Upper lobe of right lung (tissue), 1 donor: ENCODE results near the gene INPP5K. TPM values are rescaled to one million over a fixed set of nuclear protein-coding genes. Genes with fewer than 3 reads are reported as not detected.
"Not testable (repeated sequence)": the region's sequence is repeated elsewhere in the genome, so short reads cannot be mapped to it uniquely, and the experiment has no call there.

Source experiments
- ATAC-seq: fragments of 200-7000 bp; cut with Tn5 transposase; one replicate; pipeline ENCODE4 v1.9.1; 2020; ENCODE audit warnings: mild to moderate bottlenecking, moderate library complexity
- DNase-seq: peaks from one replicate; pipeline ENCODE4 v3.0.0-alpha.2; 2020
- H3K27ac ChIP-seq: fragments of 200-600 bp; one replicate; pipeline ENCODE4 v1.8.0; 2022
- H3K27me3 ChIP-seq: fragments of 200-600 bp; one replicate; pipeline ENCODE4 v1.8.0; 2022; ENCODE audit warnings: mild to moderate bottlenecking
- H3K36me3 ChIP-seq: fragments of 200-600 bp; one replicate; pipeline ENCODE4 v1.8.0; 2022
- H3K4me1 ChIP-seq: fragments of 200-600 bp; one replicate; pipeline ENCODE4 v1.8.0; 2022
- H3K4me3 ChIP-seq: fragments of 200-600 bp; one replicate; pipeline ENCODE4 v1.8.0; 2022; ENCODE audit warnings: mild to moderate bottlenecking
- H3K9me3 ChIP-seq: fragments of 200-600 bp; one replicate; pipeline ENCODE4 v1.8.0; 2022
- intact Hi-C: fragments of 100-400 bp; cut with DNase I; formaldehyde crosslinking; loops from one replicate; pipeline ENCODE4 v1.11.0; 2022
- total RNA-seq: library from RNA; stranded (reverse); fragmentation: NEBNext Ultra II Directional; extraction: Animal tissue kit (Norgen Biotek cat#: 25700); gene quantifications from one replicate; pipeline ENCODE4 v1.2.1, GENCODE V29; 2021
- TF ChIP-seq, protein P1 (sequence below): fragments of 200-600 bp; IDR thresholded peaks from one replicate; pipeline ENCODE4 v1.8.0; 2022; ENCODE audit warnings: antibody characterized with exemption
- donor health status: DM: no; HTN: yes; CAD: no; lungs with severe emphysema.

INPP5K gene
- total RNA-seq, 1 donor from 2014 or later, result 69.8 TPM

DNA sequence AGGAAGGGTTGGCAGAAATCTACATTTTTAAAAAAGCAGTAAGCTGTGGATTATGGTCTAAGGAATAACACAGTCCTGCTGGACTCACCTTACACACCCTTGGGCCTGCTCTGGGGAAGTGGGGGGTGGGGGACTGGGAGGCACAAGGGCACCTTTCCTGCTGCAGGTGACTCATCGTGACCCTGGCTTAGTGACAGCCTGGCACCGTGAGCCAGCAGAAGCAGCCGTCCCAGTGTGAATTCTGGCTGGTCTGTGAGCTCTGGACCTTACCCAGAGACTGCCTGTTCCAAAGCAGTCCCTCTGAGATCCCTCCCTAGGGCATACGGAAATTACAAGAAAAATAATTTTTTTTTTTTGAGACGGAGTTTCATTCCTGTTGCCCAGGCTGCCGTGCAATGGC is 56.2 kb downstream of the INPP5K start:
- H3K9me3 ChIP-seq, result no peaks in the 10 kb centered on the region
- H3K36me3 ChIP-seq, result peaks cover 11% of the 10 kb centered on the region
- ATAC-seq (peak; percentile 48), DNase-seq (peak; percentile 90)
- H3K27ac ChIP-seq, result peak overlapping the region; percentile 25
- TF ChIP-seq, protein P1, sequence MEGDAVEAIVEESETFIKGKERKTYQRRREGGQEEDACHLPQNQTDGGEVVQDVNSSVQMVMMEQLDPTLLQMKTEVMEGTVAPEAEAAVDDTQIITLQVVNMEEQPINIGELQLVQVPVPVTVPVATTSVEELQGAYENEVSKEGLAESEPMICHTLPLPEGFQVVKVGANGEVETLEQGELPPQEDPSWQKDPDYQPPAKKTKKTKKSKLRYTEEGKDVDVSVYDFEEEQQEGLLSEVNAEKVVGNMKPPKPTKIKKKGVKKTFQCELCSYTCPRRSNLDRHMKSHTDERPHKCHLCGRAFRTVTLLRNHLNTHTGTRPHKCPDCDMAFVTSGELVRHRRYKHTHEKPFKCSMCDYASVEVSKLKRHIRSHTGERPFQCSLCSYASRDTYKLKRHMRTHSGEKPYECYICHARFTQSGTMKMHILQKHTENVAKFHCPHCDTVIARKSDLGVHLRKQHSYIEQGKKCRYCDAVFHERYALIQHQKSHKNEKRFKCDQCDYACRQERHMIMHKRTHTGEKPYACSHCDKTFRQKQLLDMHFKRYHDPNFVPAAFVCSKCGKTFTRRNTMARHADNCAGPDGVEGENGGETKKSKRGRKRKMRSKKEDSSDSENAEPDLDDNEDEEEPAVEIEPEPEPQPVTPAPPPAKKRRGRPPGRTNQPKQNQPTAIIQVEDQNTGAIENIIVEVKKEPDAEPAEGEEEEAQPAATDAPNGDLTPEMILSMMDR, result no peak
- H3K27me3 ChIP-seq, result no peaks in the 10 kb centered on the region
- H3K4me1 ChIP-seq, result peaks cover 38% of the 10 kb centered on the region
- intact Hi-C loops, result no loop called here
- no peak overlapping the region for H3K4me3 ChIP-seq

DNA sequence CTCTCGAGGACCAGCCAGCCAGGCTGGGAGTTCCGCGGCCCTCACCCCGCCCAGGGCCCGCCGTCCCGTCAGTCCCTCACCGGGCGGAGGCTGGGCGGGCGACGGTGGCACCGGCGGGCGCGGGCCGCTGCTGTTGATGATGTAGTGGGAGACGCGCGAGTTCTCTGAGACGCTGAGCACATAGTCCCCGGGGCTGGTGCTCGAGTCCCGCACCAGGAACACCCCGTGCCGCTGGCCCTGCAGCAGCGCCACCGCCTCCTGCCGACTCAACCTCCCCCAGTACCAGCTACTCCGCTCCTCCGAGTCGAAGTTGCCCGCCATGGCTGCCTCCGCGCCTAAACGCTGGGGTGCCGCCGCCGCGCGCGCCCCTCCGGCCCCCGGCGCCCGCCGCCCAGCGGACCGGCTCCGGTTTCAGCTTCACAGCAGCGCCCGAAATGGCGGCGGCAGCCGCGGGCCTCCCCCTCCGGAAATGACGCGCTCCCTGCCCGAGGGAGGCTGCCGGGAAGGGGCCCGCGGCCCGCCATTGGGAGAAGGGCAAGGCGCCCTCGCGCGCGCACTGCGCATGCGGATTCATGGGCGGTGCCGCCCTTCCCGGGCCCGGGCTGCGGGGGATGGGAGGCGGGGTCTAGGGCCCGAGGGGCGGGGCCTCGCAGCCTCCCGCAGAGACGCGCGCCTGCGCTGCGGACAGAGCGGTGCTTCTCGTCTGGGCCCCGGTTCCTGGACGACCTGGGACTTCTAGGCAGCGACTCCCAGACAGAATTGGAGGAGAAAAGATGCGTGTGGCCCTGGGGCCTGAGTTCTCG is 60.4 kb downstream of the INPP5K start, which contains the start of gene CRK:
CRK (minus strand) TSS at position 436 of the 803 bp plus-strand sequence; CDS start at position 321, 115 bp downstream.
- TF ChIP-seq, protein P1, result no peak
- ATAC-seq, result peak; percentile 95

DNA sequence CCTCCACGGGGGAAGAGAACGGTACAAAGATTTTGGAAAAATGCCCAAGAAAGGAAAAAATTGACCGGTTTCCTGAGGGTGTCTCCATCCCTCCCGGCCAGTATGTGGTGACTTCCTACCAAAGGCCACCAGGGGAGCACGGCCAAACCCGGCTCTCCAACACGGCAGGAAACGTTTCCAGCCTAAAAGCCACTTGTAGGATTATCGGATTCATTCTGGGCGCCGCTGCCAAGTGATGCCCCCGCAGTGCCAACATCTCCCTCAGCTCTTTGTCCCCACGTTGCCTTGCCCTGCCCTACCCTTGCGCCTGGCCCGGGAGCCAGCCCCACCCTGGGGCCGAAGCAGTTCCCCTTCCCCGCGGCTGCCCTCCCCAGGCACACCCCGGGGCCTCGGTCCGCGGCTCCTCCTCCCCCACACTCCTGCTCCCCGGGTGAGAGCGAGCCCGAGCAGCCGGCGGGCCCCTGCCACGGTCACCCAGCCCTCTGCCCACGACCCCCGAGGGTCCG is 61.1 kb downstream of the INPP5K start:
- Histone ChIP-seq H3K27me3 (no peaks in the 10 kb centered on the region), H3K4me1 (peaks cover 38% of the 10 kb centered on the region), H3K4me3 (peak overlapping the region; percentile 99), H3K27ac (peak overlapping the region; percentile 96), H3K36me3 (peaks cover 10% of the 10 kb centered on the region), H3K9me3 (no peaks in the 10 kb centered on the region)
- ATAC-seq (peak; percentile 67), DNase-seq (peak; percentile 83)
- intact Hi-C loops, result no loop called here
- TF ChIP-seq, protein P1, result peak; percentile 60

More for the DNA sequence above, 60.4 kb downstream of the INPP5K start, which contains the start of gene CRK:
- peak; percentile 99 for DNase-seq
- Histone ChIP-seq H3K4me1 (peaks cover 43% of the 10 kb centered on the region), H3K27me3 (no peaks in the 10 kb centered on the region), H3K36me3 (peaks cover 10% of the 10 kb centered on the region), H3K27ac (peak within 1 kb of the TSS; percentile 96), H3K4me3 (peak within 1 kb of the TSS; percentile 99), H3K9me3 (no peaks in the 10 kb centered on the region)
- intact Hi-C loops, result no loop called here

DNA sequence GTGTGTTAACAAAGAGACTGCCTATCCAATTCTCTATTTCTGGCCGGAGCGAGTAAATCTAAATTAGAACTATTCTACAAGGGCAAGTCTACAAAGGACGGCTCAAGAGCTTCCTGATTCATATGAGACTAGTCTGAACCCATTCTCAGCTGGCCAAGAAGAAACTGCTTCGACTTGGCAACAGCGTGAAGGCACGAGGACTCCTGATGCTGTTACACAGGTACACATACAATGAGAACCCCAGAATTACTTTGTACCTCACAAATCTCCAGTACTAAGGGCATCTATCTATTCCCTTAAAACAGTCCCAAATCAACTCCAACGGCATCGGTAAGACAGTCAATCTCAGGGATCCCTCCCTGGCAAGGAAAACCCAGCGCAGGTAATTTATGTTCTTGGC is 61.9 kb downstream of the INPP5K start:
- H3K36me3 ChIP-seq, result peaks cover 10% of the 10 kb centered on the region
- H3K27me3 ChIP-seq, result no peaks in the 10 kb centered on the region
- TF ChIP-seq, protein P1, result no peak
- peak overlapping the region; percentile 99 for H3K4me3 ChIP-seq
- ATAC-seq, result no peak
- intact Hi-C loops, result no loop called here
- DNase-seq, result no peak
- peak overlapping the region; percentile 96 for H3K27ac ChIP-seq
- peaks cover 37% of the 10 kb centered on the region for H3K4me1 ChIP-seq
- H3K9me3 ChIP-seq, result no peaks in the 10 kb centered on the region

DNA sequence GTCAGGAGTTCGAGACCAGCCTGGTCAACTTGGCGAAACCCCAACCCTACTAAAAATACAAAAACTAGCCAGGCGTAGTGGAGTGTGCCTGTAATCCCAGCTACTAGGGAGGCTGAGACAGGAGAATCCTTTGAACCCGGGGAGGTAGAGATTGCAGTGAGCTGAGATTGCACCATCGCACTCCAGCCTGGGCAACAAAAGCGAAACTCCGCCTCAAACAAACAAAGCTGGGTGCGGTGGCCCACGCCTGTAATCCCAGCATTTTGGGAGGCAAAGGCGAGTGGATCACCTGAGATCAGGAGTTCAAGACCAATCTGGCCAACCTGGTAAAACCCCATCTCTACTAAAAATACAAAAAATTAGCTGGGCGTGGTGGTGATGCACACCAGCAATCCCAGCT is 62.7 kb downstream of the INPP5K start:
- H3K4me3 ChIP-seq, H3K27me3 ChIP-seq, intact Hi-C loops, ATAC-seq, H3K9me3 ChIP-seq, H3K36me3 ChIP-seq, DNase-seq, H3K27ac ChIP-seq: not testable (repeated sequence)
- H3K4me1 ChIP-seq, result peaks cover 44% of the 10 kb centered on the region

DNA sequence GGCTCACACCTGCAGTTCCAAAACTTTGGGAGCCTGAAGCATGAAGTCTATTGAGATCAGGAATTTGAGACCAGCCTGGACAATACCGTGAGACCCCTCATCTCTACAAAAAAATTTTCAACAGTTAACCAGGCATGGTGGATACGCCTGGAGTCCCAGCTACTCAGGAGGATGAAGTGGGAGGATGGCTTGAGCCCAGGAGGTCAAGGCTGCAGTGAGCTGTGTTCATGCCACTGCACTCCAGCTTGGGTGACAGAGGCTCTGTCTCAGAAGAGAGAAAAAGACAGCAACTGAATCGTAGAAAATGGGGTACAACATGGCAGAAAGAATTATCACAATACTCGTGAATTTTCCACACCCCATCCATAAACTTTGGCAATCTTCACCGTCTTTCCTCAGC is 63.6 kb downstream of the INPP5K start:
- Histone ChIP-seq H3K27ac (no peak overlapping the region), H3K36me3 (peaks cover 10% of the 10 kb centered on the region), H3K9me3 (no peaks in the 10 kb centered on the region), H3K4me3 (no peak overlapping the region), H3K4me1 (peaks cover 51% of the 10 kb centered on the region), H3K27me3 (no peaks in the 10 kb centered on the region)
- TF ChIP-seq, protein P1, result no peak
- DNase-seq (no peak), ATAC-seq (no peak)
- intact Hi-C loops, result no loop called here

DNA sequence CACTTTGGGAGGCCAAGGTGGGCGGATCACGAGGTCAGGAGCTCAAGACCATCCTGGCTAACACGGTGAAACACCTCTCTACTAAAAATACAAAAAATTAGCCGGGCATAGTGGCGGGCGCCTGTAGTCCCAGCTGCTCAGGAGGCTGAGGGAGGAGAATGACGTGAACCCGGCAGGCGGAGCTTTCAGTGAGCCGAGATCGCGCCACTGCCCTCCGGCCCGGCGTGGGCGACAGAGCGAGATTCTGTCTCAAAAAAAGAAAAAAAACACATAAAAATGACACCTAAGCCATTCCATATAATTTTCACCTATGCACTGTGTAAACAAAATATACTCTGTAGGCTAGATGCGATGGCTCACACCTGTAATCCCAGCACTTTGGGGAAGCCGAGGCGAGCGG is 66.2 kb downstream of the INPP5K start:
- H3K27me3 ChIP-seq, H3K36me3 ChIP-seq, H3K4me3 ChIP-seq, intact Hi-C loops, ATAC-seq, H3K9me3 ChIP-seq, DNase-seq: not testable (repeated sequence)
- Histone ChIP-seq H3K4me1 (peaks cover 56% of the 10 kb centered on the region), H3K27ac (peak overlapping the region; percentile 72)
